ENCODE results near the gene TBCEL.
A peak's percentile ranks its signal among the peaks of the same experiment; 100 is the strongest.
"Not testable (repeated sequence)": the region's sequence is repeated elsewhere in the genome, so short reads cannot be mapped to it uniquely, and the experiment has no call there.

Gene TBCEL

DNA sequence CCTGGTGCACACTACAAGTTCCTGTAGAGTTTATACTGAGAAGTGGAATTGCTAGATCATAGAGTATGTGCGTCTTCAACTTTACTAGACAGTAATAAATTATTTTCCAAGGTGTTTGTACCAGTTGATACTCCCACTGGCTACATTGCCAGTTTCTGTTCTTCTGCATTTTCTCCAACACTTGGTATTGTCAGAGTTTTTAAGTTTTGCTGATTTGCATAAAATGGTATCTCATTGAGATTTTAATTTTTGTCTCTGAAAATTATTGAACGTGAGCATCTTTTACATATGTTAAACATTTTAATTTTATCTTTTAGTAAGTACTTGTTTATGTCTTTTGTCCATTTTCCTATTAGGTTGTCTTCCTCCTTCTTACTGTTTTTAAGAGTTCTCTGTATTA is 7.3 kb downstream of the TBCEL start:
- H3K9ac ChIP-seq (ENCODE audit: low read depth, low read length): no peak overlapping the region
- H3K27ac ChIP-seq (ENCODE audit: low read length): no peak overlapping the region
- no peak overlapping the region for H3K4me3 ChIP-seq (ENCODE audit: low read length)
- H3K9me3 ChIP-seq (ENCODE audit: insufficient read depth, low read depth, low read length): no peaks in the 10 kb centered on the region
- H3K27me3 ChIP-seq (ENCODE audit: insufficient read depth, low read length): no peaks in the 10 kb centered on the region
- peaks cover 4% of the 10 kb centered on the region; the same call in 1 of the 2 replicates for H3K4me1 ChIP-seq (ENCODE audit: insufficient read depth, low read length)
- no peaks in the 10 kb centered on the region for H3K36me3 ChIP-seq (ENCODE audit: insufficient read depth, low read depth, low read length)

DNA sequence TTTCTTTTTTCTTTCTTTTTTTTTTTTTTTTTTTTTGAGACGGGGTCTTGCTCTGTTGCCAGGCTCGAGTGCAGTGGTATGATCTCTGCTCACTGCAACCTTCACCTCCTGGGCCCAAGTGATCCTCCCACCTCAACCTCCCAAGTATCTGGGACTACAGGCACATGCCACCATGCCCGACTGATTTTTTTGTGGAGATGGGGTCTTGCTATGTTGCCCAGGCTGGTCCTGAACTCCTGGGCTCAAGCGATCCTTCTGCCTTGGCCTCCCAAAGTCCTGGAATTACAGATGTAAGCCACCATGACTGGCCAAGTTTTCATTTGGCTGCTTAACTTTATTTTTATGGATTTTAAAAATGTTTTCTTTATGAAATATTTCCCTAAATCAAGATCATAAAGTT is 7.7 kb downstream of the TBCEL start:
- H3K9me3 ChIP-seq (ENCODE audit: insufficient read depth, low read depth, low read length); H3K9ac ChIP-seq (ENCODE audit: low read depth, low read length); H3K36me3 ChIP-seq (ENCODE audit: insufficient read depth, low read depth, low read length); H3K4me1 ChIP-seq (ENCODE audit: insufficient read depth, low read length); H3K27me3 ChIP-seq (ENCODE audit: insufficient read depth, low read length); H3K4me3 ChIP-seq (ENCODE audit: low read length); H3K27ac ChIP-seq (ENCODE audit: low read length): not testable (repeated sequence)

DNA sequence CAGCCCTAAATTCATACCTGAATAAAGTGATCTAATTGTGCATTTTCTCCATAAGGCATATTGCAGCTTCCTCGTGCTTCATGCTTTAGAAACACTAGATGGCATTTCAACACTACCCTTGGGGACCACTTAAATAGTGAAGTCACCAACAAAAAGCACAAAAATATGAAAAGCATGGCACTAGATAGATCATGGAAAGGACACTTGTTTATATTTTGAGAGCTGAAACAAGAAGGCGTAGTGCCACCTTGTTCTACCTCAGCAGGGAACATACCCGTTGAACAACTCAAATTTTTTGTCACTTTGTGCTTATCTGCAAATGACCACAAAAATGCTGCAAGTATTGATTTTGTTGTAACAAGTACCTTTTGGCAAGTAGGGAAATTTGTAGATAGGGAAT is 8.6 kb downstream of the TBCEL start:
- H3K27ac ChIP-seq (ENCODE audit: low read length): no peak overlapping the region
- H3K9me3 ChIP-seq (ENCODE audit: insufficient read depth, low read depth, low read length): no peaks in the 10 kb centered on the region
- no peak overlapping the region for H3K4me3 ChIP-seq (ENCODE audit: low read length)
- no peak overlapping the region for H3K9ac ChIP-seq (ENCODE audit: low read depth, low read length)
- H3K4me1 ChIP-seq (ENCODE audit: insufficient read depth, low read length): peaks cover 4% of the 10 kb centered on the region; the same call in 1 of the 2 replicates
- no peaks in the 10 kb centered on the region for H3K36me3 ChIP-seq (ENCODE audit: insufficient read depth, low read depth, low read length)
- H3K27me3 ChIP-seq (ENCODE audit: insufficient read depth, low read length): no peaks in the 10 kb centered on the region

GRCh38 chr11:121033635-121034034 is 9.7 kb downstream of the TBCEL start:
- H3K4me3 ChIP-seq (ENCODE audit: low read length): no peak overlapping the region
- no peaks in the 10 kb centered on the region for H3K9me3 ChIP-seq (ENCODE audit: insufficient read depth, low read depth, low read length)
- H3K4me1 ChIP-seq (ENCODE audit: insufficient read depth, low read length): peaks cover 6% of the 10 kb centered on the region; the same call in 1 of the 2 replicates
- no peak overlapping the region for H3K27ac ChIP-seq (ENCODE audit: low read length)
- no peaks in the 10 kb centered on the region for H3K36me3 ChIP-seq (ENCODE audit: insufficient read depth, low read depth, low read length)
- H3K9ac ChIP-seq (ENCODE audit: low read depth, low read length): no peak overlapping the region
- no peaks in the 10 kb centered on the region for H3K27me3 ChIP-seq (ENCODE audit: insufficient read depth, low read length)

DNA sequence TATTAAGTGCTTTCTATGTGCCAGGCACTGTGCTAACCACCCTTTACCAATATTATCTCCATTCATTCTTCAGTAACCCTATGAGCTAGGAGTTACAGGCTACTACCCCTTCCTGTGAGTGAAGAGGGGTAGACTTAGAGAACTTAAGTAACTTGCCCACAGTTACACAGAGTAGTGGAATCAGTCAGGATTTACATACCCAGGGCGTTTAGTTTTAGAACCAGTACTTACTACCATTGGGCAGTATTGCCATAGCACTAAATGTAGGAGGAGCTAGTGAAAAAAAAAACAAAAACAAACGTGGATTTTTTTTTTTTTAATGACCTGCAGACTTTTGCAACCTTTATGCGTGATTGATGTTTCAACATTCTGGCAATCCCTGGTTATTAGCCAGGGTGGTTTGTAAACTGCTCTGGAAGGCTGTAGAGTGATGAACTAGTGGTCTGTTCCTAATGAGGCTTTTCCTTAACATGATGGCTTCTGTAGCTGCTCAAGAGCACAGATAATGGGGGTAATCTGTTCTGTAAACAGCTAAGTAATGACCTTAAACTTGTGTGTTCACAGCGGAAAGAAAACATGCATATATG is 11.4 kb downstream of the TBCEL start:
- H3K4me1 ChIP-seq (ENCODE audit: insufficient read depth, low read length): peaks cover 22% of the 10 kb centered on the region
- no peaks in the 10 kb centered on the region for H3K27me3 ChIP-seq (ENCODE audit: insufficient read depth, low read length)
- H3K9me3 ChIP-seq (ENCODE audit: insufficient read depth, low read depth, low read length): no peaks in the 10 kb centered on the region
- H3K27ac ChIP-seq (ENCODE audit: low read length): no peak overlapping the region
- no peak overlapping the region for H3K4me3 ChIP-seq (ENCODE audit: low read length)
- no peak overlapping the region for H3K9ac ChIP-seq (ENCODE audit: low read depth, low read length)
- no peaks in the 10 kb centered on the region for H3K36me3 ChIP-seq (ENCODE audit: insufficient read depth, low read depth, low read length)

DNA sequence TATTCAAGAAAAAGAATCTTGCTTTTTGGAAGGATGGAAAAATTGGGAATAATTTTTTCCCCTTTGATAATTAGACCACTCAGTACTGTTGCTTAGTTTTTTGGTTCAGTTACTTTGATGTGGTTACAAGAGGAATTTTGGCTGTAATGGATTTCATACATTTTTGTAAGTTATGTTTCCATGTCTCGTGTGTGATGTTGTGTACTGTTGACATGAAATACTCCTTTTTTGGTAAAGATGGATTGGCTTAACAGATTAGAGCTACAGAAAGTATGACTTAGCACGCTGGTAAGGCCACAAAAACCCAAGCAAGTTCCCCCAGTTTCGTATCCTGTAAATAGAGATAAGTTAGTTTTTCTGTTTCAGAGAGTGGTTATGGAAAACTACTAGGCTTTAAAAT is 11.9 kb downstream of the TBCEL start:
- Histone ChIP-seq H3K36me3 (ENCODE audit: insufficient read depth, low read depth, low read length) (no peaks in the 10 kb centered on the region), H3K27me3 (ENCODE audit: insufficient read depth, low read length) (no peaks in the 10 kb centered on the region), H3K9ac (ENCODE audit: low read depth, low read length) (no peak overlapping the region), H3K9me3 (ENCODE audit: insufficient read depth, low read depth, low read length) (no peaks in the 10 kb centered on the region), H3K4me1 (ENCODE audit: insufficient read depth, low read length) (peaks cover 24% of the 10 kb centered on the region), H3K4me3 (ENCODE audit: low read length) (no peak overlapping the region), H3K27ac (ENCODE audit: low read length) (no peak overlapping the region)

GRCh38 chr11:121037016-121037415 is 13.1 kb downstream of the TBCEL start:
- no peak overlapping the region for H3K27ac ChIP-seq (ENCODE audit: low read length)
- H3K27me3 ChIP-seq (ENCODE audit: insufficient read depth, low read length): no peaks in the 10 kb centered on the region
- H3K36me3 ChIP-seq (ENCODE audit: insufficient read depth, low read depth, low read length): no peaks in the 10 kb centered on the region
- H3K4me1 ChIP-seq (ENCODE audit: insufficient read depth, low read length): peaks cover 28% of the 10 kb centered on the region
- H3K4me3 ChIP-seq (ENCODE audit: low read length): no peak overlapping the region
- no peak overlapping the region for H3K9ac ChIP-seq (ENCODE audit: low read depth, low read length)
- H3K9me3 ChIP-seq (ENCODE audit: insufficient read depth, low read depth, low read length): no peaks in the 10 kb centered on the region

DNA sequence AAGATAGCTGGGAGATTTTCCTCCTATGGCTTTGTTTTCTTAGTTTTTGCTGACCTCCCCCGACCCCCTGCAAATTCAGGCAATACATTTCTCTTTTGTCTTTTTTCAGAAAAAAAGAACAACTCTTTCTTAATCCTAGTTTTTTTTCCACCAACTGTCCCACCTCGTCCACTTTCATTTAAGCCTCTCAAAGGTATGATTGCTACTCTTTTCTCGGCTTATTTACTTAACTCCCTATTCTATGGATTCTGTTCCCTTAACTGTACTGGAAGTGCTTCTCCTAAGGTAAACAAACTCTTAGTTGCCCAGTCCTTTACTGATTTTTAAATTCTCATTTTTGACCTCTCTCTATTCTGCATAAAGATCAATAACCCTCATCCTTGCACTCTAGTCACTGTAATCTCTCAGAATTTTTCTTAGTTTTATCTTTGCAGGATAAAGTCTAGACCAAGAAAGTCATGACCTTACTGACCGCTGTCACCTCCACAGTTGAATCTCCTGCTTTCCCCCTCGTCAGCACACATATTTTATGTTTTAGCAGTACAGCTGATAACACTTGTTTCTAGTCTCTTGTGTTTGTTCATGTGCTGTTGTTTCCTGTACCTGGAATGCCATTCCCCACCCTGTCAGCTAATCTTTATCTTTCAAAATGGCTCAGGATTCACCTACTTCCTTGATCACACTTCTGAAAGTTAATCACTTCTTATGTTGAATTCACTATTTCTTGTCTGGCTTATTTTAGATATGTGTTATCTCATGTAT is 14.9 kb downstream of the TBCEL start:
- no peaks in the 10 kb centered on the region for H3K9me3 ChIP-seq (ENCODE audit: insufficient read depth, low read depth, low read length)
- H3K4me3 ChIP-seq (ENCODE audit: low read length): no peak overlapping the region
- peaks cover 28% of the 10 kb centered on the region for H3K4me1 ChIP-seq (ENCODE audit: insufficient read depth, low read length)
- no peaks in the 10 kb centered on the region for H3K27me3 ChIP-seq (ENCODE audit: insufficient read depth, low read length)
- no peak overlapping the region for H3K9ac ChIP-seq (ENCODE audit: low read depth, low read length)
- H3K27ac ChIP-seq (ENCODE audit: low read length): no peak overlapping the region
- no peaks in the 10 kb centered on the region for H3K36me3 ChIP-seq (ENCODE audit: insufficient read depth, low read depth, low read length)

DNA sequence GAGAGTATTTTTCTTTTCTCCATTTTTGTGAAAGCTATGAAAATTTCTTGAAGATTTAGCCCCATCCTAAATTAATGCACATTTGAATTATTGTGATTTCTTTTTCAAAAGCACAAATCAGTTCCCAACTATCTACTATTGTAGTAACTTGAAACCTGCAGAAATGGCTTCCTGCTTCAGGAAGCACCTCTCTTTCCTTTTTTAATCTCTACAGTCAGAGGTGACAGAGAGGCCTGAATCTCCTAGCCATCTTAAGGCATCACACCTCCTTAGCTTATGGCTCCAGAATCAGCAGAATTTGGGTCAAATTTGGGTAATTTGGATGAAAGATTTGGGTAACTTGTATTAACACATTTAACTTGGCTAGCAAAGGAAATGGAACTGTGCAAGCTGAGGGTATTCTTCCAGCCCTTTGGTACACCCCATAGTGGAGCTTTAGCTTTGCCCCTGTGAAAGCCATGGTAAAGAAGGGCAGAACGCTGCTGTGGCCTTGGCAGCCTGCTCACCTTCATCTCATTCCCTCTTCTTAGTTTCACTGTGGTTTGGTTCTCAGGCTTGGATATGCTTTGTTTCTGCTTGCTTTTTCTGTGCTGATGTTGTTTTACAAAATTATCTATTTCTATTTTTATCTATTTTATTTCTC is 16.2 kb downstream of the TBCEL start:
- no peak overlapping the region for H3K27ac ChIP-seq (ENCODE audit: low read length)
- H3K4me3 ChIP-seq (ENCODE audit: low read length): no peak overlapping the region
- H3K4me1 ChIP-seq (ENCODE audit: insufficient read depth, low read length): peaks cover 28% of the 10 kb centered on the region
- peak overlapping the region; percentile 44; the same call in 1 of the 2 replicates for H3K9ac ChIP-seq (ENCODE audit: low read depth, low read length)
- H3K36me3 ChIP-seq (ENCODE audit: insufficient read depth, low read depth, low read length): no peaks in the 10 kb centered on the region
- no peaks in the 10 kb centered on the region for H3K27me3 ChIP-seq (ENCODE audit: insufficient read depth, low read length)
- H3K9me3 ChIP-seq (ENCODE audit: insufficient read depth, low read depth, low read length): no peaks in the 10 kb centered on the region

- Histone ChIP-seq H3K27me3 (ENCODE audit: insufficient read depth, low read length) (no peaks in the 10 kb centered on the region), H3K9ac (ENCODE audit: low read depth, low read length) (no peak overlapping the region), H3K36me3 (ENCODE audit: insufficient read depth, low read depth, low read length) (no peaks in the 10 kb centered on the region), H3K27ac (ENCODE audit: low read length) (no peak overlapping the region), H3K4me1 (ENCODE audit: insufficient read depth, low read length) (peaks cover 25% of the 10 kb centered on the region), H3K9me3 (ENCODE audit: insufficient read depth, low read depth, low read length) (no peaks in the 10 kb centered on the region), H3K4me3 (ENCODE audit: low read length) (no peak overlapping the region)
Measured at GRCh38 chr11:121040614-121041002, 16.7 kb downstream of the TBCEL start.

DNA sequence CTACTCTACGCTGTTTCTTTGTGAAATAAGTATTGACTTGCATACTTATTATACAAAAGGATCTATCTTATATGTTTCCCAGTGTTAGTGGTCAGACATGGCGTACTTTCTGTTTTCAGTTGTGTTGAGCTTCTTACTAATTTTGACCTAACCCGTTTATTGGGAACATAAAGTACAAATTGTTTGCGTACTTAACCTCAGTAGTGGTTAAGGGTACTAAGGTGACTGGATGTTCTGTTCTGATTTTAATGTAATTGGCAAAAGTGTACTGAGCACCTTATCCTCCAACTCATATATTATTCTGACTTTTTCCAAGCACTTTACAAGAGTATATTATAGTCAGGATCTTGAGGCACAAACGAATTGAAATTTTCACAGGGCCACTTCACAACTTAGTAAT is 17.2 kb downstream of the TBCEL start:
- Histone ChIP-seq H3K27me3 (ENCODE audit: insufficient read depth, low read length) (no peaks in the 10 kb centered on the region), H3K9ac (ENCODE audit: low read depth, low read length) (no peak overlapping the region), H3K36me3 (ENCODE audit: insufficient read depth, low read depth, low read length) (no peaks in the 10 kb centered on the region), H3K9me3 (ENCODE audit: insufficient read depth, low read depth, low read length) (no peaks in the 10 kb centered on the region), H3K4me1 (ENCODE audit: insufficient read depth, low read length) (peaks cover 24% of the 10 kb centered on the region), H3K27ac (ENCODE audit: low read length) (no peak overlapping the region), H3K4me3 (ENCODE audit: low read length) (no peak overlapping the region)

GRCh38 chr11:121042296-121042695 is 18.4 kb downstream of the TBCEL start:
- Histone ChIP-seq H3K9ac (ENCODE audit: low read depth, low read length) (no peak overlapping the region), H3K9me3 (ENCODE audit: insufficient read depth, low read depth, low read length) (no peaks in the 10 kb centered on the region), H3K27me3 (ENCODE audit: insufficient read depth, low read length) (no peaks in the 10 kb centered on the region), H3K36me3 (ENCODE audit: insufficient read depth, low read depth, low read length) (peaks cover 5% of the 10 kb centered on the region; the same call in 1 of the 2 replicates), H3K4me1 (ENCODE audit: insufficient read depth, low read length) (peaks cover 24% of the 10 kb centered on the region), H3K27ac (ENCODE audit: low read length) (no peak overlapping the region), H3K4me3 (ENCODE audit: low read length) (no peak overlapping the region)
